Measurements from ENCODE around the gene GRID2. TPM values are rescaled to one million over a fixed set of nuclear protein-coding genes. Genes with fewer than 3 reads are reported as not detected.

The GRID2 gene
- polyA plus RNA-seq, 3 donors: not detected

DNA sequence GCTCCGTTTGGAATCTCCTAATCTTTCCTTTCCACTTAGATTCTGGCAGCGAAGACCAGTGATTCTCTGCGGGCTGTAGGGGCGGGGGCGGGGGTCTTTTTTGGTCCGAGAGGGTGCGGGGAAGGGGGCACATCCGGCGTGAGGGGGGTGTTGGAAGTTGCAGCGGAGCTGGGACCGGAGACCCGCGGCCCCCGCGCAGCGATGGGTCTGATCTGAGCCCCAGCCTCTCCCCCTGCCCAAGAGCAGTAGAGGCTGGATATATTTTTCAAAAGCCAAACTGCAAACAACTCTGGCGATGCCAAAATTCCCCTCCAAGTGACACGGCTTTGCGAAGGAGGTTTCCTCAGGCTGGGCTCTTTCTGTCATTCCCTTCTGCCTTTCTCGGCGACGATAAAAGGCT, 355 bp downstream of the GRID2 start:
- no peak overlapping the region for H3K27ac ChIP-seq (ENCODE audit: low read depth, low read length)
- WGBS, 3 donors: 2 to 3% (median 2%) methylated on average over 22 of the region's 22 CpGs

DNA sequence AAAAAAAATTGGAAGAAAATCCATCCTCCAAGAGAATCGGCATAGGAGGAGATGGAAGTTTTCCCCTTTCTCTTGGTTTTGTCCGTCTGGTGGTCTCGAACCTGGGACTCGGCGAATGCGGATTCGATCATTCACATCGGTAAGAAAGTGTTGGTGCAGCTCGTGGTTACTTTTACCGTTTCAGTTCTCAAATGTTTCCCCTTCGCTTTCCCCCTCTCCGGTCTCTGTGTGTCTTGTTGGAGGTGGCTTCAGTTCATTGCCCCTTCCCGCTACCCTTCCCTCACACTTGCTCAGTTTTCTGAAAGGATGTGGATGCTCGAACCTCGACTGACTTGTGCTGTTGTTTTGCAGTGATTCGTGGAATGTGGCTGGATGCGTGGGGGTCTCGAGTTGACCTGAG, 840 bp downstream of the GRID2 start:
- H3K27ac ChIP-seq (ENCODE audit: low read depth, low read length): no peak overlapping the region
- WGBS, 3 donors: 3 to 4% (median 4%) methylated on average over 18 of the region's 18 CpGs

GRCh38 chr4:92305148-92305877, 1.5 kb downstream of the GRID2 start:
- H3K27ac ChIP-seq (ENCODE audit: low read depth, low read length): no peak overlapping the region
- WGBS, 3 donors: 0 to 2% (median 1%) methylated on average over 61 to 68 of the region's 68 CpGs

DNA sequence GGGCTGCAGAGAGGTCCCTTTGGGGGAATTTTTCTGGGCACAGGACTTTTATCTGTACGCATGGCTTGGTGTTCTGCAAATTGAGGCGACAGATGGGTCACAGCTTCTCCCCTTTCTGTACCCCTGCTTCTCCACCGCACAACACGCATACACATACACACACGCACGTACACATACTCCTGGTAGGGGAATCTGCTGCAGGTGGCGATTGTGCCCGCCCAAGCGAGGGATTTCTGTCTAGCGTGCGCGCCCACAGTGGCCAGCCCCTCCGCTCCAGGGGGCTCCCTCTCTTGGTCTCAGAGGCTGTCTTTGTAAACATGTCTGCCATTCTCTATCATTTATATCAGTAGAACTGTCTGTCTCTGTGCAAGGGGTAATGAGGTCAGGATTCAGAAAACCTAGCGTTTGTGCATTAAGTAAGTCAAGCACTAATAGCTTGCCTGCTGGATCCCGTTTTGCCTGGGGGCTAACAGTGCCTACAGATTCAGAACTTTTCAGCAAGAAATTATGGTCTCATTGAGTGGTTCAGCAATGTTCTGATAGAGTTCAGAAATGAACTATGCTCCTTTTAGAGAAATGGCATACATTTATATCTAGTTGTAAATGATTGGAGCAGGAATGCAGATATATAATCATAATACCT, 2.2 kb downstream of the GRID2 start:
- no peak overlapping the region for H3K27ac ChIP-seq (ENCODE audit: low read depth, low read length)
- WGBS, 3 donors: 2 to 8% (median 4%) methylated on average over 15 of the region's 15 CpGs

DNA sequence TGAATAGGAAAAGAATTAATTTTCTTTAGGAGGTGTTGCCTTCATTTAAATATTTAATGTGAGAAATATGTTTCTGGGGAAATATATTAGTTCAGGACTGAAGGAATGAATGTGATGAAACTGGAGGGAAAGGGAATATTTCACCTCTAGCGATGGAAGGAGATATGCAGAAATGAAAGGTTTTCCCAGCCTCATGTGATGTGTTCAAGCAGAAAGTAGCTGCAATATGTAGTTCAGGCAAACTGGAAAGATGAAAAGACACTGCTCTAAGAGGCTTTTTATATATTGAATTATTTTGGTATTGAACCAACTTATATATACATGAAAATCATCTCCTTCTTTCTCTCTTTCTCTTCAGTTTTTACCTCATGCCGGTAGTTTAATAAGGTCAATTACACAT, 3.4 kb downstream of the GRID2 start:
- WGBS, 3 donors: 93 to 96% (median 95%) methylated on average over 2 of the region's 2 CpGs
- H3K27ac ChIP-seq (ENCODE audit: low read depth, low read length): no peak overlapping the region

- 71 to 75% (median 72%) methylated on average over 4 of the region's 4 CpGs for WGBS, 3 donors
- H3K27ac ChIP-seq (ENCODE audit: low read depth, low read length): no peak overlapping the region
Observed at GRCh38 chr4:92307866-92308265, 4.1 kb downstream of the GRID2 start.

DNA sequence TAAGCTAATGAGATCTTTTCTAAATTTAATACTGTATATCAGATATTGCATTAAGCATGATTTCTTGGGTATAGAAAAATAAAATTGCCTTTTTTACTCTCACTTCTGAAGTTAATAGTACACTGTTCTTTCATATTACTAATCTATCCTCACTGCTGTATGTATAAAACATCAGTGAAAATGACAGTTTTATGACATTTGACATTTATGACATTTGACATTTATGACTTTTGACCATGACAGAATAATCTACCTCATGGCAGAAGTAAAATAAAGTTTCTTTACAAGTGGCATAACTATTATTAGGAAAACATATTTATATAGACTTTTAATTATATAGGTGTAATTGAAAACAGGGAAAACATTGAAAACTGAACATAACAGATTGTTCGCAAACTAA, 13.3 kb downstream of the GRID2 start:
- 93 to 96% (median 96%) methylated on average over 1 of the region's 1 CpG for WGBS, 3 donors
- H3K27ac ChIP-seq (ENCODE audit: low read depth, low read length): no peak overlapping the region

DNA sequence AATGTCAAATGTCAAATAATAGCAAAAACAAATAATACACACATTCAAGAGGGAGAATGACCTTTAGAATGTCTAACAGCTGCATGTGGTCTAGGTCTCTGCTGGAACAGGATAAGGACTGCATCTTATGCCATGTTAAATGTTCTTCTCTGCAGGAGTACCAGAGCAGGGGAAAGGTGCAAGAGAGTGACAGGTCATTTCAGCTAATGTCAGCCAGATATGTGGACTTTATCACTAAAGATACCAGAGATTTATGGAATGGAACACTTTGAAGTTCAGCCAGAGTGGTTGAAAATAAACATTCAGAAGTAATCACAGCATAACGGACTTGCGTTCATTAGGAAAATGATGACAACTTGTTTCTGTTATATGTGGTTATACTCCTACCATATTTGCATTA, 24.3 kb downstream of the GRID2 start:
- no peak overlapping the region for H3K27ac ChIP-seq (ENCODE audit: low read depth, low read length)
- WGBS, 3 donors: 31 to 83% (median 83%) methylated on average over 2 of the region's 2 CpGs

DNA sequence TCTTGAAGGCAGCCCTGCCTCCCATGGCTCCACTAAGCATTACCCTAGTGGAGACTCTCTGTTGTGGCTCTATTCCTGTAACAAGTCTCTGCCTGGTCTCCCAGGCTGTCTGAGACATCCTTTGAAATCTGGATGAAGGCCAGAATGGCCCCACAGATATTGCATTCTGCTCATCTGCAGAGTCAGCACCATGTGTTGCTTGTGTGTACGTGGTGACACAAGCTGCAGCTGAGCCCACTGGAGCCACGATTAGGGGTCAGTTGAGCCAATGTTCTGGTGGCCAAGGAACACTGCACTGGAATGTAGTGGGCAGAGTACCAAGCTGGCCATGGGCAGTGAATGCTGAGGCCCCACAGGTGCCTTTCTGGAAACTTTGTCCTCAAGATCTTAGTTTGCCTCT, 29.2 kb downstream of the GRID2 start:
- H3K27ac ChIP-seq (ENCODE audit: low read depth, low read length): no peak overlapping the region
- WGBS, 3 donors: 60 to 77% (median 67%) methylated on average over 2 of the region's 2 CpGs

DNA sequence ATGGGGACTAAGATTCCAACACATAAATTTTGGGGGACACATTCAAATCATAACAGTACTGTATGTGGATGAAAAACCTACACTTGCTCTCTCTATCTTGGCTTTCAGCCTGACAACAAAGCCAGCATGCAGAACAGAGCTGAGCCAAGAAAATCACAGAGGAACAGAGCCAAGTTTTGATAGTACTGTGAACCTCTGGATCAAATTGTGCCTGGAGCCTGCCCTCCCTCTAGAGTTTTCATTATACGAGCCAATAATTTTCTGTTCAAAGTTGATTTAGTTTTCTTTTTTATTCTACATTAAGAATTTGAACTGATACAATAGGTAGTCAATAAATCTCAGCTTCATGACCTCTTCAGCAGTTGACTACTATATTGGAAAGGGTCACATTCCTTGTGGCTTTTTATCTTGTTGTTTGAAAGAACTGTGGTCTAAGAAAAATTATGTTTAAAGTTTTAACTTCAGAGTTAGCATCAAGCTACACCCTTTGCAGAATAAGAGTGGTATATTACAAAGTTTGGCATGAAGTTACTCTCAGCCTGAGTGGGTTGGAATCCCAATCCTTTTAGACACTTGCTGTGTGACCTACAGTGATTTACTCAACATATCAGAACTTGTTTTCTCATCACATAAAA, 31.1 kb downstream of the GRID2 start:
- H3K27ac ChIP-seq (ENCODE audit: low read depth, low read length): no peak overlapping the region
- WGBS, 3 donors: 6 to 36% (median 24%) methylated on average over 1 of the region's 1 CpG

GRCh38 chr4:92339676-92340075, 35.9 kb downstream of the GRID2 start:
- no peak overlapping the region for H3K27ac ChIP-seq (ENCODE audit: low read depth, low read length)
- 67 to 73% (median 69%) methylated on average over 4 of the region's 4 CpGs for WGBS, 3 donors

DNA sequence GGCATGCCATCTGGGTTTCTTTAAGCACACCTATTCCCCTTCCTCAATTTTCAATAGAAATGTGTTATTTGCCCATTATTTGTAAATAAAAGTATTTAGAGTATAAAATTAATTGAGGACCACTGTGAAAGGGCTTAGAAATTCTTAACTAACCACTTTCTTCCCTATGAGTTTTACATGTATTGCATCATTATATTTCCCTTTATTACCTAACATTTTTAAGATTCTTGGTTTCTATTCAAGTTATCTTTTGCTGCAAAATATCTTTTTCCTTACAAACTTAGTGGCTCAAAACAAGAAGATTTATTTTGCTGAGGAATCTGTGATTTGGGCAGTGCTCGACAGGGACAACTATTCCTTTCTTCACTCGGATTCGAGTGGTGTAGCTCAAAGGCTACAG, 40.5 kb downstream of the GRID2 start:
- H3K27ac ChIP-seq (ENCODE audit: low read depth, low read length): no peak overlapping the region
- WGBS, 3 donors: 81 to 91% (median 89%) methylated on average over 3 of the region's 3 CpGs

GRCh38 chr4:92346289-92346688, 42.5 kb downstream of the GRID2 start:
- no peak overlapping the region for H3K27ac ChIP-seq (ENCODE audit: low read depth, low read length)
- 84 to 92% (median 88%) methylated on average over 3 of the region's 3 CpGs for WGBS, 3 donors

DNA sequence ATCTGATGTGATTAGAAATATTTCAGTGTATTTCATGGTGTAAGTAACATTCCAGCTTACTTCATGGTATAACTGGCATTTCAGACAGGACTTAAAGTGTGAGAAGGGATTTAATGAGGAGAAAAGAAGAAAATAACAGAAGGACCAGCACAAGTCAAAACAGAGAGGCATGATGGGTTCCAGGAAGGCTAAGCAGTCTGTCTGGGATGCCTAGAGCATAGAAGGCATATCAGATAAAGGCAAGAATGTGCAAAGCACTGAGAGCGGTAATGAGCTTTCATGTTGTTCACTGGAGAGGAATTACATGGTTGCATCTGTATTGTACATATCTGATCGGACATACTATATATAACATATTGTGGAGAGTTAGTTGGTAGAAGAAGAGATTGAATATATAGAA, 54.2 kb downstream of the GRID2 start:
- WGBS, 3 donors: 92 to 95% (median 93%) methylated on average over 2 of the region's 2 CpGs
- H3K27ac ChIP-seq (ENCODE audit: low read depth, low read length): no peak overlapping the region

DNA sequence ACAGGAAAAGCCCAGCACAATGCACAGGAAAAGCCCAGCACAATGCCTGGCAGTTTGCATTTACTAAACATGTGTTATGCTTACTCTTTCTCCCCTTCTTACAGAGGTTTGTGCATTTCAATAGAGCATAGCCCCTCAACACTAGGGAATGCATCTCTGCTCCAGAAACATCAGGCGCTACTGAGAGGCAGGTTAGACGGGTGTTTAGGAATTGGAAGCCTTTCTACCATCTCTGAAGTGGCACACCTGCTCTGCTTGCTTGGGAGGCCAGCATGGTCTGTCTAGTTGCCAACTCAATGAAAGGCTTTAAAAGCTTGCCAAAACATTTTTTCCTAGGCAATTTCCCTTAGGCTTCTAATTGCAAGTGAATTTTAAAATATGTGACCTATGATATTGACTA, 55.7 kb downstream of the GRID2 start:
- H3K27ac ChIP-seq (ENCODE audit: low read depth, low read length): no peak overlapping the region
- 35 to 69% (median 69%) methylated on average over 2 of the region's 2 CpGs for WGBS, 3 donors

DNA sequence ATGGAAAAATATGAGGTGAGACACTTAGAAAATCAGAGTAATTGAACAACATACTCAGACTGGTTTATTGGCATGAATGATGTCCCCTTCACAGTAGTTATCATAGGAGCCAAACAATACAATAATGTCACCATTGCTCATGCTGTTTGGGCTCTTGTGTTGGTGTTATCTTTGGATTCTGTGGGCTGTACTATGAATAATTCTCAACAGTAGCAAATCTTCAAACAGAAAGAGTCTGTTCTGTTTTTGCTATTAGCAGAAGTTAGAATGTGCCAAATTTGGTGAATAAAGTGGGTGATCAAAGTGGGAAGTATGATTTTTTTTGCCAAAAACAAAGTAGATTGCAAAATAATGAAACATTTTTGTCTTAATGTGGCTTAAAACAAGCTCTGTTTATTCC, 58.3 kb downstream of the GRID2 start:
- no peak overlapping the region for H3K27ac ChIP-seq (ENCODE audit: low read depth, low read length)

- no peak overlapping the region for H3K27ac ChIP-seq (ENCODE audit: low read depth, low read length)
- 82 to 92% (median 87%) methylated on average over 4 of the region's 4 CpGs for WGBS, 3 donors
Observed at GRCh38 chr4:92368653-92369052, 64.9 kb downstream of the GRID2 start.

DNA sequence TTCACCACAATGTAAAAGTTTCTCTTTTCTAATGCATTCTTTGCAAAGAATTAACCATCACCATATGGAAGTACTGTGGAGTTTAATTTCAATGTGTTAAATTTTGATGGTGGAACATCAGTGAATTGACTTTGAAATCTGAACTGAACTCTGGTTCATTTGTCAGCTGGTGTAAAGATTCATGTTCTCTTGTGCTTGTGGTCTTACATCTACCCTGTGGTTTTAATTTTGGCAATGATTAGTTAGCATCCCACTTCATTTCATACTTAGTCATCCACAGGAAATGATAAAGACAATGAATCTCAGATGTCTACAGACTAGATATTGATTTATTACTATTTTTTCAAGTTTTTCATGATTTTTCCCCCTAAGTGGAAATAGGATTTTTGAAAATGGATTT, 77.8 kb downstream of the GRID2 start:
- no peak overlapping the region for H3K27ac ChIP-seq (ENCODE audit: low read depth, low read length)

GRCh38 chr4:92382128-92382527, 78.4 kb downstream of the GRID2 start:
- WGBS, 3 donors: 94 to 96% (median 95%) methylated on average over 1 of the region's 1 CpG
- no peak overlapping the region for H3K27ac ChIP-seq (ENCODE audit: low read depth, low read length)

All from adipose tissue (tissue), 3 donors.